T-cell (primary cell): Measurements from ENCODE around the gene PCDH9. TPM values are rescaled to one million over a fixed set of nuclear protein-coding genes. Genes with fewer than 3 reads are reported as not detected.

Experiments used
- ATAC-seq, 4 experiments: fragments of 200-7000 bp in 3 of 4; fragments of 150-1000 bp in 1 of 4; cut with Tn5 transposase; replicated peaks in 1 of 4; 1 replicate in 3 of 4; 2 replicates in 1 of 4; pipeline ENCODE4 v1.10.0; 2021; ENCODE audit warnings: moderate library complexity in 3 of 4, mild to moderate bottlenecking in 2 of 4, moderate number of reproducible peaks in 1 of 4
- CTCF ChIA-PET, 2 donors: fragments of 300-600 bp; sonication (Branson Sonifier 250); formaldehyde crosslinking; loops; one replicate each; lab custom pipeline; 2022; ENCODE audit warnings: antibody characterized with exemption in 2 of 2; lab: Charles Lee
- POLR2A ChIA-PET, 2 donors: fragments of 300-600 bp; sonication (Branson Sonifier 250); formaldehyde crosslinking; loops; one replicate each; lab custom pipeline; 2022; ENCODE audit warnings: antibody characterized with exemption in 2 of 2; lab: Charles Lee
- DNase-seq, 35 experiments: peaks; one replicate each; pipeline versions ENCODE4 v3.0.0 to v3.0.0-alpha.2; 2013 to 2023
- H3K27ac ChIP-seq: one replicate; pipeline ENCODE4 v1.5.1; 2013; ENCODE audit warnings: low read length
- H3K27me3 ChIP-seq, 2 experiments: replicated peaks in 1 of 2; 1 replicate in 1 of 2; 2 replicates in 1 of 2; pipeline versions ENCODE4 v1.6.1 to v1.7.0; 2013; ENCODE audit warnings: low read length in 1 of 2, mixed read lengths in 1 of 2; ENCODE audit not compliant: control insufficient read depth in 2 of 2, insufficient read depth in 2 of 2; ENCODE audit errors: extremely low read depth in 1 of 2
- H3K36me3 ChIP-seq, 2 donors: 1 replicate in 1 of 2; 2 replicates in 1 of 2; pipeline versions ENCODE4 v1.6.1 to v1.7.0; 2013; ENCODE audit warnings: low read length in 1 of 2; ENCODE audit not compliant: control insufficient read depth in 2 of 2, insufficient read depth in 1 of 2; ENCODE audit errors: extremely low read depth in 1 of 2
- H3K4me1 ChIP-seq, 2 experiments: 1 replicate in 1 of 2; 2 replicates in 1 of 2; pipeline versions ENCODE4 v1.6.1 to v1.7.0; 2013; ENCODE audit warnings: low read length in 2 of 2, mixed read lengths in 1 of 2; ENCODE audit not compliant: insufficient read depth in 2 of 2, control insufficient read depth in 1 of 2; ENCODE audit errors: extremely low read depth in 1 of 2
- H3K4me3 ChIP-seq, 2 donors: 1 replicate in 1 of 2; 2 replicates in 1 of 2; pipeline versions ENCODE4 v1.5.1 to v1.7.0; 2013; ENCODE audit warnings: mild to moderate bottlenecking in 2 of 2, low read length in 1 of 2, moderate library complexity in 1 of 2; ENCODE audit not compliant: control insufficient read depth in 1 of 2; ENCODE audit errors: extremely low read depth in 1 of 2
- H3K9me3 ChIP-seq: 2 replicates; pipeline ENCODE4 v1.7.0; 2013
- H3K27ac Mint-ChIP-seq, 2 donors: one replicate each; pipeline ENCODE4 v1.8.0; 2020 to 2021; ENCODE audit warnings: mild to moderate bottlenecking in 2 of 2, mixed read lengths in 2 of 2
- H3K27me3 Mint-ChIP-seq, 2 donors: one replicate each; pipeline ENCODE4 v1.8.0; 2021 to 2022; ENCODE audit warnings: mixed read lengths in 2 of 2
- H3K36me3 Mint-ChIP-seq: one replicate; pipeline ENCODE4 v1.8.0; 2021; ENCODE audit warnings: mixed read lengths
- H3K4me1 Mint-ChIP-seq, 3 donors: one replicate each; pipeline ENCODE4 v1.8.0; 2020 to 2022; ENCODE audit warnings: mixed read lengths in 3 of 3, mild to moderate bottlenecking in 1 of 3
- H3K4me3 Mint-ChIP-seq, 3 donors: one replicate each; pipeline ENCODE4 v1.8.0; 2020 to 2022; ENCODE audit warnings: mild to moderate bottlenecking in 3 of 3, mixed read lengths in 3 of 3, moderate library complexity in 3 of 3
- H3K9me3 Mint-ChIP-seq, 3 donors: one replicate each; pipeline ENCODE4 v1.8.0; 2020 to 2022; ENCODE audit warnings: mixed read lengths in 3 of 3
- WGBS: methylation state at CpG from one replicate; pipeline ENCODE4 v1.1.5; 2013; ENCODE audit warnings: missing lambda C conversion rate; ENCODE audit not compliant: insufficient coverage; 5-methylcytosine and 5-hydroxymethylcytosine counted together
- total RNA-seq, 35 experiments: library from RNA in 6 of 35; stranded (reverse) in 6 of 35; fragments of 120-200 nt in 1 of 35; gene quantifications; one replicate each; pipeline versions ENCODE4 v1.2.1 to v1.2.4 and lab custom pipeline; 2013 to 2026

Gene PCDH9
- total RNA-seq, 5 donors from 2014 or later (not counting 1 experiment from before 2014, with no cell fraction given), result 0.38 to 1.3 (median 0.53) TPM

GRCh38 chr13:67137044-67137735, 92.9 kb downstream of the PCDH9 start:
- Histone ChIP-seq H3K9me3 (no peaks in the 10 kb centered on the region), H3K4me3 (no peak overlapping the region), H3K4me1 (no peaks in the 10 kb centered on the region), H3K27me3 (no peaks in the 10 kb centered on the region), H3K36me3 (no peaks in the 10 kb centered on the region), H3K27ac (no peak overlapping the region)
- DNase-seq (no peak), ATAC-seq (no peak)
- WGBS, result 100% methylated on average over 1 of the region's 6 CpGs
- Mint-ChIP-seq H3K27ac (no peak overlapping the region), H3K9me3 (no peaks in the 10 kb centered on the region), H3K4me1 (peaks cover 0 to 7% (median 0%) of the 10 kb centered on the region in 3 donors), H3K36me3 (no peaks in the 10 kb centered on the region), H3K4me3 (no peak overlapping the region), H3K27me3 (no peaks in the 10 kb centered on the region)
- ChIA-PET POLR2A (interaction anchor here in 1 of 2 donors (0.6 kb wide), 1 partner anchor 25 kb away, joined by 3 read pairs; no protein-coding TSS in a partner anchor), CTCF (no interaction called here)

- H3K27me3 Mint-ChIP-seq, result no peaks in the 10 kb centered on the region
- no peaks in the 10 kb centered on the region for H3K9me3 Mint-ChIP-seq
- no peak for ATAC-seq
- Histone ChIP-seq H3K36me3 (no peaks in the 10 kb centered on the region), H3K9me3 (no peaks in the 10 kb centered on the region), H3K4me1 (no peaks in the 10 kb centered on the region), H3K27ac (no peak overlapping the region), H3K4me3 (no peak overlapping the region), H3K27me3 (no peaks in the 10 kb centered on the region)
- H3K4me1 Mint-ChIP-seq, result peaks cover 0 to 7% (median 0%) of the 10 kb centered on the region in 3 donors
- no peaks in the 10 kb centered on the region for H3K36me3 Mint-ChIP-seq
- whole genome bisulfite sequencing, result no CpG with 5 or more reads among the region's 5 CpGs
- no peak overlapping the region for H3K27ac Mint-ChIP-seq
- no peak for DNase-seq
- ChIA-PET CTCF (no interaction called here), POLR2A (no interaction called here)
- H3K4me3 Mint-ChIP-seq, result no peak overlapping the region
Observed at GRCh38 chr13:67136157-67136556, 94.0 kb downstream of the PCDH9 start.

- ATAC-seq, result no peak
- Mint-ChIP-seq H3K27ac (no peak overlapping the region), H3K4me3 (no peak overlapping the region), H3K4me1 (peaks cover 0 to 7% (median 0%) of the 10 kb centered on the region in 3 donors), H3K36me3 (no peaks in the 10 kb centered on the region), H3K27me3 (no peaks in the 10 kb centered on the region), H3K9me3 (no peaks in the 10 kb centered on the region)
- H3K27ac ChIP-seq, result no peak overlapping the region
- POLR2A ChIA-PET, result no interaction called here
- 100% methylated on average over 1 of the region's 4 CpGs for WGBS
- CTCF ChIA-PET, result no interaction called here
- no peak for DNase-seq
- H3K36me3 ChIP-seq, result no peaks in the 10 kb centered on the region
- no peaks in the 10 kb centered on the region for H3K4me1 ChIP-seq
- no peaks in the 10 kb centered on the region for H3K9me3 ChIP-seq
- no peaks in the 10 kb centered on the region for H3K27me3 ChIP-seq
- no peak overlapping the region for H3K4me3 ChIP-seq
Observed at GRCh38 chr13:67135356-67135755, 94.8 kb downstream of the PCDH9 start.

GRCh38 chr13:67134417-67135129, 95.6 kb downstream of the PCDH9 start:
- no peak overlapping the region for H3K27ac Mint-ChIP-seq
- no peaks in the 10 kb centered on the region for H3K9me3 Mint-ChIP-seq
- peaks cover 0 to 7% (median 0%) of the 10 kb centered on the region in 3 donors for H3K4me1 Mint-ChIP-seq
- H3K9me3 ChIP-seq, result no peaks in the 10 kb centered on the region
- ChIA-PET CTCF (no interaction called here), POLR2A (no interaction called here)
- H3K27me3 Mint-ChIP-seq, result no peaks in the 10 kb centered on the region
- H3K27me3 ChIP-seq, result no peaks in the 10 kb centered on the region
- no peak overlapping the region for H3K27ac ChIP-seq
- peak overlapping the region in 1 of 2 donors; percentile 10 for H3K4me3 ChIP-seq
- no peaks in the 10 kb centered on the region for H3K4me1 ChIP-seq
- H3K4me3 Mint-ChIP-seq, result peak overlapping the region in 1 of 3 donors; percentile 51
- no peaks in the 10 kb centered on the region for H3K36me3 Mint-ChIP-seq
- ATAC-seq (no peak), DNase-seq (no peak)
- 40% methylated on average over 1 of the region's 7 CpGs for WGBS
- no peaks in the 10 kb centered on the region for H3K36me3 ChIP-seq

- no peak for ATAC-seq
- H3K36me3 Mint-ChIP-seq, result no peaks in the 10 kb centered on the region
Observed at GRCh38 chr13:67133476-67133875, 96.7 kb downstream of the PCDH9 start.

GRCh38 chr13:67131393-67131792, 98.7 kb downstream of the PCDH9 start:
- ATAC-seq (no peak), DNase-seq (no peak)
- Histone ChIP-seq H3K4me3 (no peak overlapping the region), H3K4me1 (no peaks in the 10 kb centered on the region), H3K36me3 (no peaks in the 10 kb centered on the region), H3K9me3 (no peaks in the 10 kb centered on the region), H3K27me3 (no peaks in the 10 kb centered on the region), H3K27ac (no peak overlapping the region)
- Mint-ChIP-seq H3K4me1 (peaks cover 0 to 7% (median 0%) of the 10 kb centered on the region in 3 donors), H3K4me3 (no peak overlapping the region), H3K9me3 (no peaks in the 10 kb centered on the region), H3K27me3 (no peaks in the 10 kb centered on the region), H3K36me3 (no peaks in the 10 kb centered on the region), H3K27ac (no peak overlapping the region)
- POLR2A ChIA-PET, result no interaction called here
- CTCF ChIA-PET, result no interaction called here
- no CpG with 5 or more reads among the region's 1 CpG for WGBS

More at GRCh38 chr13:67133476-67133875, 96.7 kb downstream of the PCDH9 start:
- H3K27me3 ChIP-seq, result no peaks in the 10 kb centered on the region
- Mint-ChIP-seq H3K4me3 (no peak overlapping the region), H3K27me3 (no peaks in the 10 kb centered on the region), H3K27ac (no peak overlapping the region), H3K9me3 (no peaks in the 10 kb centered on the region), H3K4me1 (peaks cover 0 to 7% (median 0%) of the 10 kb centered on the region in 3 donors)
- WGBS, result no CpG with 5 or more reads among the region's 1 CpG
- POLR2A ChIA-PET, result no interaction called here
- no peak overlapping the region for H3K4me3 ChIP-seq
- DNase-seq, result no peak
- H3K27ac ChIP-seq, result no peak overlapping the region
- H3K36me3 ChIP-seq, result no peaks in the 10 kb centered on the region
- H3K4me1 ChIP-seq, result no peaks in the 10 kb centered on the region
- no peaks in the 10 kb centered on the region for H3K9me3 ChIP-seq
- CTCF ChIA-PET, result no interaction called here
